Activated CD4-positive, alpha-beta T cell treated with anti-CD3 and anti-CD28 coated beads, Interleukin-2, Interleukin-4, amounts not matched to agents 100 ng/mL and 50 ng/mL, durations not matched to agents 16 hours and 8 hours (primary cell): ENCODE results near the gene PLEKHG4B.
A peak's percentile ranks its signal among the peaks of the same experiment; 100 is the strongest.

Experiments used
- DNase-seq: peaks from one replicate; pipeline ENCODE4 v3.0.0-alpha.2; 2020; ENCODE audit warnings: low spot score

Gene PLEKHG4B

DNA sequence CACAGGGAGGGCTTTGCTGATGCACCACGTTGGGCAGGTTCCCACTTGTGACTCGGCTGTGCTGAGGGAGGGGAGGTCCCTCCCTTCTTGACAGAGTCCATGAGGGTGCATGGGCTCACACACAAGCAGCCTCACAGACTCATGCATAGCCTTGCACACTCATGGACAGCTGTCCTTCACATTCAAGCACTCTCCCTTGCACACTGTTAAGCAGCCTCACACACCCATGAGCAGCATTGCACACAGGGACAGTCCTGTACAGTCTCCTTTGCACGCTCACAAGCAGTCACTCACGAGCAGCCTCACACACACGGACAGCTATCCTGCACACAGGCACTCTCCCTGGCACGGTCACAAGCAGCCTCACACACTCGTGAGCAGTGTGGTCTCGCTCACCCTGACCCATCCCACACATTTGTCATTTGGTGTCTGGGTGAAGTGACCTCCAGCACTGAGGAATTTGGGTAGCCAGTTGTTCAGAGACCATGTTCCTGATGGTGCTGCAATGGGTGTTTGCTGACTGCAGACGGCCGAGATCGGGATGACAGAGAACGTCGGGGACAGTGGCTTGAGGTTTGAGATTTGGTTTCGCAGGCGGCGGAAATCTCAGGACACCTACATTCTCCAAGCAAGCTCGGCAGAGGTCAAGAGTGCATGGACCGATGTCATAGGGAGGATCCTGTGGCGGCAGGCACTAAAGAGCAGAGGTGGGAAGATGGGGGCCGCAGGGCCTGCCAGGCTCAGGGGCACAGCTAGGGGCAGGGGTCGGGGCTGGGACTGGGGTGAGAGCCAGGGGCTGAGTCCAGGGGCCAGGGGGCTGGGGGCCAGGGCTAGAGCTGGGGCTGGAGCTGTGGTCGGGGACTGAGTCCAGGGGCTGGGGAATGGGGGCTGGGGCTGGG is 81.7 kb downstream of the PLEKHG4B start:
- DNase-seq, result no peak

DNA sequence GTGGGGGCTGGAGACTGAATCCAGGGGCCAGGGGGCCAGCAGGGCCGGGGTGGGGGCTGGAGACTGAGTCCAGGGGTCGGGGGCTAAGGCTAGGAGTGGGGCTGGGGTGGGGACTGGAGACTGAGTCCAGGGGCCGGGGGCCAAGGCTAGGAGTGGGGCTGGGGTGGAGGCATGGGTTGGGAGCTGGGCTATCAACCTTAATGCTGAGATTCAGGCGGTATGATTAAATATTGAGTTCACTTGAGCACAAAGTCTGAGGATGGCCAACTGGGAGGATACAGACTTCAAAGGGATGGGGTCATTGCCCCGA is 82.3 kb downstream of the PLEKHG4B start:
- DNase-seq, result no peak

DNA sequence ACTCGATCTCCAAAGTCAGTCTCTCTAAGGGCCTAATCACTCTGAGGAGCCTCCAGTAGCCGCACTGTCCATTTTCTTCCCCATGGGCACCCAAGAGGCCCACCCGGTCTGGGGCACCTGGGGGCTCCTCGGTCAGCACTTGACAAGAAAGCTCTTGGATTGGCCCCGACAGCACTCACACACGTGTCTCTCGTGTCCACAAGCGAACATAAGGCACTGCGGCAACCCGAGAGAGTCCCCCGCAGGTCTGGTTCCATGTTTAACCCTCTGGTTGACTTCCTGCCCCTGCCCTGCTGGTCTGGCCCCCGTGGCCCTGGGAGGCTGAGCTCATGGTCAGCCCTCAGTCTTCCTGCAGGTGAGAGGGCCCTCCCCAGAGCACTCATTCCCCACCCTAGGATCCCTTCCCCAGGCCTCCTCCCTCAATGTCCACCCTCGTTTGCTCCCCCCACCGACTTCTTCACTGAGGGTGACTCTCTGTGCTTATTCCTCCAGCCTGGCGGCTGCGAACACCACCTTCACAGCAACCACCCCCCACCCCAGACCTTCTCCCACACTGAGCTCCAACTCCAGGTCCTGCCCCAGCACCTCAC is 83.0 kb downstream of the PLEKHG4B start:
- no peak for DNase-seq

- DNase-seq, result no peak
Observed at GRCh38 chr5:176296-176823, 84.4 kb downstream of the PLEKHG4B start.

GRCh38 chr5:178110-178509 is 86.1 kb downstream of the PLEKHG4B start:
- no peak for DNase-seq

DNA sequence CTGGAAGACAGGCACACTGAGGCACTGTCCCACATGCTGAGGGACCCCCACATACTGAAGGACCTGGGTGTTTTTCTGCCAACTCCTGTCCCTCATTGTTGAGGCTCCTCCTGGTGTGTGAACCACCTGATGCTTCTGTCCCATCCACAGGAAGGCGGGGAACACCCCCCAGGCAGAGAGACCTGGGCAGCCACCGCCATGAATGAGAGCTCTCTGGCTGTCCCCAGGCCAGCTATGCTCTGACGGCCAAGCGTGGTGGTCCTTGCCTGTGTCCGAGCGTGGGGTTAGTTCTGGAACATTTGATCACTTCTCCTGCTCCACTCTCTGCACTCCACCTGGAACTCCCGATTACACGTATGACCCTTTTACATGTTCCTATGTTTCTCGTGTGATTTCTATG is 87.4 kb downstream of the PLEKHG4B start:
- DNase-seq, result no peak

DNA sequence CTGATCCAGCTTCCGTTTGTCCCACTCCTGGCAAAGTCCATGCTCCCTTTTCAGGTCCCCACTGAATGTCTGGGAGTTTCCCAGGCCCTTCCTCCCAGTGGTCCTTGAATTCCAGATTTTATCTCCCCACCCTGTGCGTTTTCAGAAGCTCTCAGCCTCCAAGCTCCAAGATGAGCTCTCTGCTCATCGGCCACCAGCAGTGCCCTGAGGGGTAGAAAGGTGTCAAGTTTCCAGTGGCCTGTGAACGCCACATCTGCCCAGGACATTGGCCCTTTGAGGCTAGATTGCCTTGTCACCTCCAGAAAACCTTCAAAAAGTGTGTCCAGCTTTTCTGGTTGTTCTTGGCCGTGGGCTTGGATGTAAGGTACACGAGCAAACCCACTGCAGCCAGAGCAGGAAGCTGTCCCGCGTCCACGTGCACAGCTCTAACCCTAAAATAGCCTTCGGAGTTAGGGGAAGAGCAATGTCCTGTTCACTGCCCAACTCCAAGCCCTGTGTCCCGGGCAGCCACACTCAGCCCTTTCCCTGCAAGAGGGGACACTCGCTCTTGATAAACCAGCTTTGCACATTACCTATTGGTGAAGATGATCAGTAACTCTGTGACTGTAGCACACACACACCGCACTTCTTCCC is 88.4 kb downstream of the PLEKHG4B start:
- DNase-seq, result no peak

DNA sequence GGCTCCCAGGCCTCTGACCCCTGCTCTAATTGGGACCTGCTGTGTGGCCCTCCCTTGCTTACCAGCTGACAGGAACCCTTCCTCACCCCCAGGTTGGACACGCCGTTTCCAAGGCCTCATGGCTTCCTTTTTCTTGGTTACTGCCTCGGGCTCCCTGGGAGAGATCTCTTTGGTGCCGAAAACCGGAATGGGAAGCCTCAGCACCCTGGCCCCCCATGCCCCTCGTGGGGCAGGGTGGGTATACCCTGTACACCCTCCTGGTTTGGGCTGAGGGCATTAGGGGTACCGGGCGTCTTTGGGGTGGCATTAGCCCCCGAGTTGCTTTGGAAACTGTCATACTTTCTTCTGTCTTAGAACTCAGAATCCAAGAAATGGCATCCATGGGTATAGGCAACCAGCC is 89.2 kb downstream of the PLEKHG4B start:
- no peak for DNase-seq

GRCh38 chr5:181566-181965 is 89.6 kb downstream of the PLEKHG4B start:
- no peak for DNase-seq

DNA sequence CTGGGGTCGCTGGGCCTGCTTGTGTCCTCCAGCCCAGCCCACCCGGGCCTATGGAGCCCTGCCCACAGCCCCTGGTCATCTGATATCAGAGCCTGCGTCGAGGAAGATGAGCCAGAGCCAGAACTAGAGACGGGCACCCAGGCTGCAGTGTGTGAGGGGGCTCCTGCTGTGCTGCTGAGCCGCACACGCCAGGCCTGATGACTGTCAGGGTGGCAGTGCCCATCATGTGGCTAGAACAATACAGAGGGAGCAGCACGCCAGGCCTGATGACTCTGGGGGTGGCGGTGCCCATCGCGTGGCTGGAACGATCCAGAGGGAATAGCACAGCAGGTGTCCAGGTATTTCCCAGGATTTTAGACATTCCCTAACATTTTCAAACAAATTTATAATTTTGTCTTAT is 90.2 kb downstream of the PLEKHG4B start:
- DNase-seq, result no peak

DNA sequence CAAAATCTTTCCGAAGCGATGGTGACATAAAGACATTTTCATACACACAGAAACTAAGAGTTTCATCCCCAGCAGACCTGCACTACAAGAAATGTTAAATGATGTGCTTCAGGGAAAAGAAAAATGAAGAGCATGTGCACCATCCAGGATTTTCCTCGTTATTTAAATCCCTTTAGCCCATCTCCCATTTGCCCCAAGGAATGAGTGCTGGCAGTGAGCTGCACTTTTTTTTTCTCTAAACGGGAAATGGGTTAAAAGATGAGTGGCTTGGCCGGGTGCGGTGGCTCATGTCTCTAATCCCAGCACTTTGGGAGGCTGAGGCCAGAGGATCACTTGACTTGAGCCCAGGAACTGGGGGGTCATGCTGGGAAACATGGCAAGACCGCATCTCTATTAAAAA is 92.5 kb downstream of the PLEKHG4B start:
- no peak for DNase-seq

DNA sequence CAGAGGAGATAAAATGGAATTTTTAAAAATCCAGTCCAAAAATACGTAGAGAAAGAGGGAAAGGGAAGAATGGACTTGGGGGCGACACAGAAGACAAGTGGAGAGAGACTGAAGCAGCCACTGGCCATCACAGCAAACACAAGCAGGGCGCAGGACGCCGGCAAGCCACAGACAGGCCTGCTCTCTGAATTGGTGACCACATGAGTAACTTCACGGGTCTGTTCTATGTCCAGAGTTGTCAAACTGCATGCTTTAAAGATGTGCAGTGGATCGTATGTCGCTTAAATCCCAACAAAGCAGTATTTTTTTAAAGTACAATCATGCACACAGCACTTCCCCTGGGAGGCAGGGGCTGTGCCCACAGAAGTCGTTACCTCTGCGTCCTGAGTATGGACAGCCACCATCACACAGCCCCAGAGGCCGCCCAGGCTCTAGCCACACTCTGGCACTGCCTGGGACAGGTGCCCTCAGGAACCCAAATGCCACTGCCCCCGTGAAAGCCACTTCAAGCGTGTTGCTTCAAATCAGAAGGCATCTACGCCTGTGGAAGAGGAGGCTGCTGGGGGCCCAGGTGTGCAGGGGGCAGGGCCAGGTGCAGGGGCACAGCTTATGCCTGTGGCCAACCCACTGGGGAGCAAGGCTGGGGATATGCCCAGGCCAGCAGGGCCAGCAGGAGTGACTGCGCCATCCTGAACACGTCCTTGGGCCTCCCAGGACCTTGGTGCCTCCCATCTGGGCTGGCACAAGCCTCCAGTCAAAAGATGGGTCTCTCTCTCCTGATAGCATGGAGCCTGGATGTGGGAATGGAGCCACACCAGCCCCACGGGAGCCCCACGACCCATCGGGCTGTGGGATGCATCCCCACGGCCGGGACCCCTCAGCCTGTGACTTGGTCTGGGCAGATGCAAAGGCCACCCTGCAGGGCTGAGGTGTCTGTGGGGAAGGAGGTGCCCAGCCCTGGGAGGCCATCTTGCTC is 93.4 kb downstream of the PLEKHG4B start:
- no peak for DNase-seq

- DNase-seq, result no peak
Observed at GRCh38 chr5:186091-187041, 94.4 kb downstream of the PLEKHG4B start.

DNA sequence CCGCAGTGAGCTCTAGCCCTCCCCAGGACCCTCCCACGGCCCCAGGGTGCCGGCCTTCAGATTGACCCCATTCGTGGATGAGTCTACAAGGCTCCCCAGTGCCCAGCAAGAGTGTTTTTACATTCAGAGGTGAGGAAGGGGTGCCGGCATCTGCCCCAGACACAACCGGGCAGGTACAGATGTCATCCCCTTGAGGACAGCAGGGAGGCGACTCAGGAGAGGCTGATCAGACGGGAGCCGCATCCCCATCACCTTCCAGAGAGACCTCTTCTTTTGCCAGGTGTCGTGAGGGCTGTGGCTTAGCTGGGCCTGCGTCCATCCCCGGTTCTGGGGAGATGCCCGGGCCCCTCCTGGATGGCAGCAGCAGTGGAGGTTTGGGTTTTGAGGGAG is 95.1 kb downstream of the PLEKHG4B start:
- DNase-seq, result no peak

- DNase-seq, result no peak
Observed at GRCh38 chr5:187617-188451, 95.9 kb downstream of the PLEKHG4B start.

- DNase-seq, result peak; percentile 92
Observed at GRCh38 chr5:188488-189481, 96.8 kb downstream of the PLEKHG4B start.

- no peak for DNase-seq
Observed at GRCh38 chr5:189486-189885, 97.5 kb downstream of the PLEKHG4B start.

GRCh38 chr5:189976-190365 is 98.0 kb downstream of the PLEKHG4B start:
- DNase-seq, result no peak
